Stimulated activated CD8-positive, alpha-beta memory T cell treated with anti-CD3 and anti-CD28 coated beads, Interleukin-12 subunit alpha, Interleukin-12 subunit beta, amount 100 ng/mL, for 4 hours (primary cell): Measurements from ENCODE around the gene RAB15.

Experiments
- DNase-seq: peaks from one replicate; pipeline ENCODE4 v3.0.0-alpha.2; 2020; ENCODE audit warnings: low read depth

Gene RAB15

DNA sequence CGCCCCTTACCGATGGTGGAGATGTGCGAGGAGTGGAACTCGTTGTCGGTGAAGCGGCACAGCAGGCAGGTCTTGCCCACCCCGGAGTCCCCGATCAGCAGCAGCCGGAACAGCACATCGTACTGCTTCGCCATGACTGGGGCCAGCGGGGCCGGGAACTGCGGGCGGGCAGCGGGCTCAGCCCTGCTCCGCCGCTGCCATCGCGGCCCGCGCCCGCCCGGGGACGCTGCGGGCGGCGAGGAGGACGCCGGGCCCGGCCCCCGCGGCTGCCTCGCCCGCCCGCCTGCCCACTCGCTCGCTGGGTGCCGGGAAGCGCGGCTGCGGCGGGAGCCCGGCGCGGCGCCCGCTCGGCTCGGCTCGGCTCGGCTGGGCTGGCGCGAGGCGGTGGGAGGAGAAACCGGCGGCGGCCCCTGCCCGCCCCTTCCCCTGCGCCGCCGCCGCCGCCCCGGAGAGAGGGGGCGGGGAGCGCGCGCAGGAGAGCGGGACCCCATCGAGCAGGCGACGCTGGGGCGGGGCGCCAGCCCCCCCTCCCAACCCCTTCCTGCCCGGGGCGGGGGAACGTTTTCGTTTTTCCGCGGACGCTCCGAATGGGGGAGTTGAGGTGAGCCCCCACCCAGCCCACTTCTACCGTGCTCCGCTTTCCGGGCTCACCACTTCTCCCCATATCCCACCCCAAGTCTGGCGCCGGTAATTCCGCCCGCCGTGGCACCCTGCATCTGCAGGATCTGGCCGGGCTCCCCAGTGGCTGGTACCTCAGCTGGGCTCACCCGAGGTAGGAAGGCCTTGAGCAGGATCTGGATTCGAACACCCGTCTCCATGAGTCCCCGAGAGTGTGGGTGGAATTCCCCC, at the start of gene RAB15:
TSS of gene RAB15 (minus strand) at position 394 of the 849 bp plus-strand sequence. CDS start at position 134, 260 bp downstream.
- peak; percentile 25 for DNase-seq

- no peak for DNase-seq
Observed at GRCh38 chr14:65019944-65020566, 47.9 kb upstream of the RAB15 start.

DNA sequence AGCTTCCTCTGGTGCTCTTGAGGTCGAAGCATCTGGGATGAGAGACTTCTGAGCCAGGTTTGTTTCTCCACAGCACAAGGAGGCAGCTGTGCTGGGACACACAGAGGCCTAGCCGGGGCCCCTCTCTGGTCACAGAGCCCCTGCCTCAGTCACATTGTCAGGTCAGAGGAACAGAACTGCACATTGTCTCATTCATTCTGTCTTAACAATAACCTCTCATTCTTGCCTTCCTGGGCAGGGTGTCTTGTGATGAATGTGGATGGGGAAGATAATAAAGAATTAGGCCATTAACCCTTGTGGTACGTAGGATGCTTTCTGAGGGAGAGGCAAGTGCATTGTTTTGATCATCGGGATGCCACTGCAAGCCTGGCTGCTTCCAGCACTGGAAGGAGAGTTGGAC, 44.3 kb upstream of the RAB15 start:
- DNase-seq, result no peak

- DNase-seq, result no peak
Observed at GRCh38 chr14:65015391-65015790, 43.3 kb upstream of the RAB15 start.

- DNase-seq, result no peak
Observed at GRCh38 chr14:65012353-65012752, 40.2 kb upstream of the RAB15 start.

GRCh38 chr14:65011538-65011937, 39.4 kb upstream of the RAB15 start:
- DNase-seq, result no peak

- DNase-seq, result no peak
Observed at GRCh38 chr14:65010211-65010931, 38.2 kb upstream of the RAB15 start.

- DNase-seq, result no peak
Observed at GRCh38 chr14:65007202-65007601, 35.1 kb upstream of the RAB15 start.

- no peak for DNase-seq
Observed at GRCh38 chr14:65006261-65006721, 34.2 kb upstream of the RAB15 start.

DNA sequence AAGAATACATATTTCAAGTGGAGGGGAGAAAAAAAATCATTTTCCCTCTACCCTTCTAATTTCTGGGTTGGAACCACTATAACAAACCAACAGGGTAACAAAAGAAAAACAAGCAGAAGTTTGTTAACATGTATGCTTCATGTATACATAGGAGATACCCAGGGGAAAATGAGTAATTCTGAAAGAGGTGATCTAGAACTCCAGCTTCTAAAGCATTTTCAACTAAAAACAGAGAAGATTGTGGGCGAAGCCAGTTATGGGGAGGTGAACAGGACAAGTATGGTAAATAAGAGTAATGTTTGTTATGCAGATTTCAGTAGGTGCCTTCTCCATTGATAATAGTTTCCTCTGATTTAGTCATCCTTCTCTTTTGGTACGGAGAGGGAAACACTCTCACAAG, 31.3 kb upstream of the RAB15 start:
- no peak for DNase-seq

- no peak for DNase-seq
Observed at GRCh38 chr14:65002586-65003210, 30.6 kb upstream of the RAB15 start.

DNA sequence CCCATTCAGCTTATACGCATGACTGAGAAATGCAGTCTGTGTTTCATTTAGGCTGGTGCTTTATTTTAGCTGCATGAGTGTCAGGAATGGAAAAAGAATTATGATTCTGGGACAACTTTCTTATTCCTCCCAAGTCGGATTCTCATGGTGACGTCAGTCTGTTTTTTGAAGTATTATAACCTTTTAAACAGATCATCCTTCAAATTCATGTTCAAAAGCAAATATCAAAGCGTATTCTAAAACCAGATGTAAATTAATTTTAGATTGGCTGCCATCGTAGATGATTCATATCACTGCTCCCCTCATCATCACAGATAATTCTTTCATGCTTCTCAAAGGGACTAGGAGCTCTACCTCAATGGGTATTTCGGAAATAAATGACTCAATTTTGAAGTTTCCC, 29.6 kb upstream of the RAB15 start:
- no peak for DNase-seq

GRCh38 chr14:65000898-65001591, 28.9 kb upstream of the RAB15 start:
- no peak for DNase-seq

DNA sequence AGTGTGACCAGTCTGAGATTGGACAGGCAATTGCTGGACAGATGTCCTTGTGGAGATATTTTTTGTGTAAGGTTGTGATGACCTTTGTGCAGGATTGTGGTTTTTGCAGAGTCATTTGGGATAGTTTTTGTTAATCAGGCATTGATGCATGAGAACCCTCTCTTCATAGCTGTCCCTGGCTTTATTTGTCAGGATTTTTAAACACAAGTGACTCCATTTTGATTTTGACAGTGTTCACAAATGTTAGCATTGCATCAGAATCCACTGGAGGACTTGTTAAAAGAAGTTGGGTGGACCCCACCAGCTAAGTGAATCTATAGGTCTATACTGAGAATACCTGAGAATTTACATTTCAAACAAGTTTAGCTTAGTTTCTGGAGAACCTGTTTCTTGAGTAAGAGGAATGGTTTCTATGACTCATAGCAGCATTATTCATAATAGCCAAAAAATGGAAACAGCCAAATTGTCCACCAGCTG, 26.4 kb upstream of the RAB15 start:
- no peak for DNase-seq

GRCh38 chr14:64997108-64997794, 25.1 kb upstream of the RAB15 start:
- no peak for DNase-seq

DNA sequence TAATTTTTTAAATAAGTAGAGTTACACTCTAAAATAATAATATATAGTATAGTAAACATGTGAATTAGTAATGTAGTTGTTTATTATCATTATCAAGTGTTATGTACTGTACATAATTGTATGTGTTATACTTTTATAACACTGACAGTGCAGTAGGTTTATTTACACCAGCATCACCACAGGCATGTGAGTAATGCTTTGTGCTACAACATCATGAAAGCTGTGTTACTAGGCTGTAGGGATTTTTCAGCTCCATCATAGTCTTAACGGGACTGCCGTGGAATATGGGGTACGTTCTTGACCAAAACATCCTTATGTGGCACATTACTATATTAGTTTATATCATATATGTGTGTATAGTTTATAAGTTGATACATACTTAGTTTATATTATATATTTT, 23.2 kb upstream of the RAB15 start:
- DNase-seq, result no peak

- DNase-seq, result no peak
Observed at GRCh38 chr14:64994540-64994939, 22.4 kb upstream of the RAB15 start.

DNA sequence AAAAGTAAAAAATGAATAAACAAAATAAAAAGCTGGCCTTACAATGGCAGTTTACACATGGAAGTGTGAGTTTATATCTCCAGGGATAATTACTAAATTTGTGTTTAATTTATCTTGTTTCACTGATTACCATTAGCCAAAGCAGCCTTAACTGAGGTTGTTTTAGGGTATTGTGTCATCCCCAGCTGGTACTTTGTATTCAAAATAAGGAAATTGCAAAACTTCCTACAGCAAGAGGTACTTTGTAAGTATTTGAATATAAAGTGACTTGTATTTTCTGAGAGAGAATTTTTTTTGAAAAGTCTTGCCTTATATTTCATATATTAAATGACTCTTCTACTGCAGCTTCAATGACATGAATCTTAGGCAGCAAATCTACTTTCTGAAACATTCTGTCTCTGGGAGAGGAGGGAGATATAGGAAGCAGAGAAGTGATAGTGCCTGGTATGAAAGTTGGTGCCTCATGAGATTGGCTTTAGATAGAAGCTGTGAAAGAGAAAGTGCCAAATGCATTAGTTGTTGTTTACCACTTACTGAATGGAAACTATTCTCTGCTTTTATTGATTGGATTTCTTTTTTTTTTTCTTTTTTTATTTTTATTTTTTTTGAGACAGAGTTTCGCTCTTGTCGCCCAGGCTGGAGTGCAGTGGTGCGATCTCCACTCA, 21.3 kb upstream of the RAB15 start:
- no peak for DNase-seq

GRCh38 chr14:64992328-64992885, 20.3 kb upstream of the RAB15 start:
- DNase-seq, result no peak

DNA sequence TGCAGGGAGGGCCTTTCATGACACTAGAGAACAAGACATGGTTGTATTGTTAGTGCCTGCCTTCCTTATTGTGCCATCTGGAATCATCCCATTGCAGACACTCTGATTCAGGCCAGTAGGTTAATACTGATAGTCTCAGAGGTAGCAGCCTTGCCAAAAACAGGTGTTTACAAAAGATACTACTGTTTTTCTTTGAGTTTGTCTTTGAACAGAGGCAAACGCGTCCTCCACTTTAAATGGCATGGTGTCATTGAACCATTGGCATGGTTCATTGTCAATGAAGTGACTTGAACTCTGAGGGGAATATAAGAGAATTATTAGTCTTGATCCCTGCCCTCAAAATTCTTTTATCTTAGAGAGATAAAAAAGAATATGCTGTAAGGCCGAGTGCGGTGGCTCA, 18.8 kb upstream of the RAB15 start:
- DNase-seq, result no peak
